GM08714 (cell line): ENCODE measurements around the gene NAALADL2.

Experiments used
- H3K4me3 ChIP-seq: fragments of 200-500 bp; sonication (Bioruptor generic); 2 replicates; pipeline ENCODE4 v1.5.1; 2014; ENCODE audit warnings: mild to moderate bottlenecking, low read length, inconsistent platforms
- ZNF274 ChIP-seq: IDR thresholded peaks from 2 replicates; pipeline ENCODE4 v1.6.1; 2012; ENCODE audit warnings: mild to moderate bottlenecking, low read depth, low read length

The NAALADL2 gene

DNA sequence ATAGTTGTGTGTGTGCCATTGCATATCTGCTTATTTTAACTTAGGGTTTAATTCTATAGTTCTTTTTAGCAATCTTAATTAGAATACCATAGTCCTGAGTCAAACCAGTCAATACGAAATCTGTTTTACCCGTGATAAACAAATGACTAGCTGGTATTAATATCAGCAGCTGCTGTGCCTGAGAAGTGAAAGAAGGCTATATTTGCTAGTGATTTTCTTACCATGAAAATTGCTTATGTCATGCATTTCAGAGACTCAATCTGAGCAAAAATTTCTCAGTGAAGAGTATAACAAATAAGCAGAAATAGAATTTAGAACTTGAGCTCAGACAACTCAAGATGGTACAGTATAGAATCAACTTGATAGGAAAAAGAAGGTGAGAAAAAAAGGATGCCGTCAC lies 820.4 kb downstream of the NAALADL2 start:
- TF ChIP-seq ZNF274, result no peak
- H3K4me3 ChIP-seq, result no peak overlapping the region

DNA sequence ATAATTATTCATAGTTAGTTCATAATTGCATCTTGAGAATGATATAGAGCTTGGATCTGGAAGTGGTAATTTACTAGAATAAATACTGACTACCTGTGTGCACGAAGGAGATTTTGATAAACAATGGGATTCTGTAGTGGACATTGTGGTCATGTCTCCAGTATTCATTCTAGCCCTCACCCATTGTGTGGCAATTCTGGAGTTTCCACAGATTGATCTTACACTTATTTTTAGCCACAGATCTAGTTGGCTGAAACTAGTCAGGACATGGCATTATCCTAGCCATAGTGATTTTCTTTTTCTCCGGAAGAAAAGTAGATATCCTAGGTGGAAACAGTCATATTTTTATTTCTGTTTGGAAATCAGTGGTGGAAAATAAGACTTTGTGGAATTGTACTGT lies 833.1 kb downstream of the NAALADL2 start:
- H3K4me3 ChIP-seq, result no peak overlapping the region

GRCh38 chr3:175695251-175695650 lies 836.1 kb downstream of the NAALADL2 start:
- TF ChIP-seq ZNF274, result no peak
- H3K4me3 ChIP-seq, result no peak overlapping the region

More for the DNA sequence above, 833.1 kb downstream of the NAALADL2 start:
- TF ChIP-seq ZNF274, result no peak

GRCh38 chr3:175702956-175703355 lies 843.8 kb downstream of the NAALADL2 start:
- TF ChIP-seq ZNF274, result no peak
- H3K4me3 ChIP-seq, result no peak overlapping the region

DNA sequence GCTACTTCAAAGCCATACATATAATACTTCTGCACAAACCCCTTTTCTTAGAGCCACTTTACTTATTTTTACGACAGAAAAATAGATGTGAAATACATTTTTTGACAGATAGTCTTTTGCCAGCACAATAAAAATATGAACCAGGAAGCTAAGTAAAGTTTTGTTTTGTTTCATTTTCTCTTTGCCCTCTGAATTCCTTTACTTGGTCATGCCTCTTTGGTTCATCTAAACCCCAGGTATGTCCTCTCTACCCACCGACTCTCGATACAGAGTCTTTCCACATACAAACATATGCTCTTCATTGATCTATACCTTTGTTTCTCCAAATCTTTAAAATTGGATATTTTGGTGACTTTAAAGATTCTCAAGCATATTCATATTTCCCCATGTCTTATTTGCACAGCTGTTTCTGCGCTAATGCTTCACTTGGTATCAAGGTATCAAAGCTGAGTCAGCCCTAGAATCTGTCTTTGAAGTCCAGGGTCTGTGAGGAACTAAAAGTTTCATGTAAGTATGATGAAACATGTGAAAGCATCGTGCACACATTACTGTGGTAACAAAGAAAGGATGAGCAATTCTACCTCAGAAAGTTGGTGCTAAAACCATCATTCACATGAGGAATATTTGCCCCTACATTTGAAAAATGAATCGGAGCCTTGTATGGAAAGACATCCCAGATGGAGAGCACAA lies 845.4 kb downstream of the NAALADL2 start:
- TF ChIP-seq ZNF274, result no peak
- no peak overlapping the region for H3K4me3 ChIP-seq

DNA sequence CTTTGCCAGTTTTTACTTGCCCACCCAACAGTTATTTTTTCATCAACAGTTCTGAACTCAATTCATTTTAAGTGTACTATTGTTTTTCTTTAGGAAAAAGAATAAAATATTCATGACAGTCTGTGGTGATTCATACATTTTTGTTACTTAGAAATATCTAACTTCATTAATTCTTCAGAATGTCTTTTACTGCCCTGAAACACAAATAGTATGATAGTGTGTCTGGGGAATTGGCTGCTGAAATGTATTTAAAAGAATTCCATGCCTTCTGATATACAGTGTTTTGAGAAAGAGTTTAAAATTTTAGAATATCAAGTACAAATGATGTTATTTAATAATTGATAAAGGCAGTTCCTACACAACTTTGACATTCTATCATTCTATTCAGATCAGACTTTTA lies 854.1 kb downstream of the NAALADL2 start:
- H3K4me3 ChIP-seq, result no peak overlapping the region
- TF ChIP-seq ZNF274, result no peak

- no peak overlapping the region for H3K4me3 ChIP-seq
- TF ChIP-seq ZNF274, result no peak
Observed at GRCh38 chr3:175716446-175716845, 857.3 kb downstream of the NAALADL2 start.

DNA sequence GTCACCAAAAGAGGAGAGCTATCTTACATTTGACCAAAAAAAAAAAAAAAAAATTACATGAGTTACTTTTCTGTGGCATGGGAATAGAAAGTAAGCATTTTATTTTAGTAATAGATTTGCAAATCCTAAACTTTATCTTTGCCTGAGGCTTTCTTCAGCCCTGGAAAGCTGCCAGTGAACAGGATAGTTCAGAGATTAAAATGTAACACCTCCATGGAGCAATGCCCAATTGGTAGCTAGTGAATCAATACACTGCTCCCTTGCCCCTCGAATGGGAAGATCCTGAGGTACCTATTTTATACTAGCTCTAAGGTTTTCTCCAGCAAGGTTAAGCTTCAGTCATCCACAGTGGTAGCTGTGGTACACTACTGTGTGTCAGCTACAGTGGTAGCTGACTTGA lies 867.1 kb downstream of the NAALADL2 start:
- no peak overlapping the region for H3K4me3 ChIP-seq
- TF ChIP-seq ZNF274, result no peak

DNA sequence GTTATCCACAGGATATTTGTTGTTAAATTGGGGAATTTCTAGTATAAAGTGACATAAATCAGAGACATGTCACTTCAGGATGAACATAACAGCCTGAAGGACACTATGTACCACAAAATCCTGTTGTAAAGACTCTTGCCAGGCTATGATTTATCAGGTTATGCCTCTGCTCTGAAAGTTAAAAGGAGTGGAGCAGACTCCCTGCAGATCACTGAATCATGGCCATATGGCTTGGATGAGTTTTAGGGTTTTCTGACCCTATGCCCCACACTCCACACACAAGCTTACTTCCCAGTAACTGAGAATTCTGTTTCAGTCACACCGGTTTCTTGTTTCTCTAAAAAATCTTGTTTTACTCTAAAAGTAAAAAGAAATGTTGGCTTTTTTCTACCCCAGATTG lies 869.4 kb downstream of the NAALADL2 start:
- no peak overlapping the region for H3K4me3 ChIP-seq
- no peak for TF ChIP-seq ZNF274

DNA sequence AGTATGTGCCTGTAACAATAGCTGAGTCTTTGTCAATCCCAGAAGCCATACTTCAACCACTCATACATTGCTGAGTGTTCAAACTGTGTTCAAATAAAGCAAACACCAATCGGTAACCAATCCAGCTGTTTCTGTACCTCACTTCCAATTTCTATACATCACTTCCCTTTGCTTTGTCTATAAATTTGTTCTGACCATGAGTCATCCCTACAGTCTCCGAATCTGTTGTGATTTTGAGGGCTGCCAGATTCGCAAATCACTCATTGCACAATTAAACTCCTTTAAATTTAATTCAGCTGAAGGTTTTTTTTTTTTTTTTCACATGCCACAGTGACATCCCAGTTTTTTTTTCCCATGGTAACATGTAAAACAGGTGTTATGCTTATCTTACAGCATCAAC lies 870.3 kb downstream of the NAALADL2 start:
- no peak for TF ChIP-seq ZNF274
- H3K4me3 ChIP-seq, result no peak overlapping the region

GRCh38 chr3:175731543-175731942 lies 872.4 kb downstream of the NAALADL2 start:
- no peak overlapping the region for H3K4me3 ChIP-seq

DNA sequence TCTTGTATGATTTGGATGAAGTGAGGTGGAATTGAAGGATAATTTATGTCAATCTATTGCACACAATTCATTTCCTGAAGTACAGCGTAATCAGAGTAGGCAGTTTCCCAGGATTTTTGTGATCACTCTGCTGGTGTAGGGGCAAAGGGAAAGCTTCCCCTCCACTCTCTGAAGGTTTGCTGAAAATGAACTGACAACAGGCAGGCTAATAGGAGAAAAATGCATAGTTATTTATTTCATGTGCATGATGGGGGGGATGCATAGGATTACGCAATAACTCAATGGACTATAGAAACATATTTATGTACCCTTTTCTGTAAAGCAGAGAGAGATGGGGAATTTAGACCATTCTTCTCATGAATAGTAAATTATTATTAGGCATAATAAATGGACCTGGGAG lies 872.9 kb downstream of the NAALADL2 start:
- H3K4me3 ChIP-seq, result no peak overlapping the region
- no peak for TF ChIP-seq ZNF274

More at GRCh38 chr3:175731543-175731942, 872.4 kb downstream of the NAALADL2 start:
- TF ChIP-seq ZNF274, result no peak

DNA sequence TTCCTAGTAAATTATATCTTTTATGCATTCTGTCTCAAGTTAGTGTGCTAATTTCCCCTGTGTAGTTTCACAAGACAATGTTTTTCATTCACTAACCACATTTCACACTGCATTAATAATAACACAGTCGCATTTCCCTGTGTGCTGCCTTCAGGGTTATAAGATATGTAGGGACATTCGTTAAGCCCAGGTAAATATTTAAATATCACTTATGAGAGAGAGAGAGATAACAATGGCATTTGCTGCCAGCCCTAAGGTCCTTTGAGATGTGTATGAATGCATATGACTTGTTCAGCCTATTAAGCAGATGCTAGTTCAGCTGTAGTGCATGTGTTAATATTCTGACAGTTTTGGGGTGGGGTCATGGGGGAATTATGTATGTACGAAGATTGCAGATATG lies 876.7 kb downstream of the NAALADL2 start:
- TF ChIP-seq ZNF274, result no peak
- no peak overlapping the region for H3K4me3 ChIP-seq

DNA sequence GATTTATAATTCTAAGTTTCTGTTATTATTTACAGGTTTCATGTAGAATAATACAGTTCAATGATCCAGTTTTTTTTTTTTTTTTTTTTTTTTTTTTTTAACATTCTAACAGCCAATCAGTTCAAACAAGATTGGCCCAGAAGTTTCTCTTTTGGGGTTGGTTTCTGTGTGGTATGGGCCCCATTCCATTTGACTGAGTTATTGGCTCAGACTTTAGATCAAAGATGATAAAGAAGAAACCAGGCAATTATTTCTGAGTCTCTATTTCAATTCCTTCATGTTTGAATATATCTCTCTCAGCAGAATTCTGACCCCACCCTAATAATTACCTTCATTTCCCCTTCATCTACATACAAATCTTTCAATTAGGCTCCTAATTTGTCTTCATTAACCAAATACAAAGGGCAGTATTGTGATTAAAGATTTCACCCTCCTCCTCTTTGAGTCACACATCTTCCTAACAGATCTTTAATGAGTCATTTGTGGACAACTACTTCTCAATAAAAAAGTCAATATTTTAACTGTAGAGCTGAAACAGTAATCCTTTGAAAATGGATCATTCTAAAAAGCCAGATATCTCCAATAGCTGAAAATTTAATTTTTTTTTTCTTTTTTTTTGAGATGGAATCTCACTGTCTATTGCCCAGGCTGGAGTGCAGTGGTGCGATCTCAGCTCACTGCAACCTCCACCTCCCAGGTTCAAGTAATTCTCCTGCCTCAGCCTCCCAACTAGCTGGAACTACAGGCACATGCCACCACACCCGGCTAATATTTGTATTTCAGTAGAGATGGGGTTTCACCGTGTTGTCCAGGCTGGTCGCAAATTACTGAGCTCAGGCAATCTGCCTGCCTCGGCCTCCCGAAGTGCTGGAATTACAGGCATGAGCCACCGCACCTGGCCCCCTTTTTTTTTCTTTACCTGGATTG lies 878.8 kb downstream of the NAALADL2 start:
- H3K4me3 ChIP-seq, result no peak overlapping the region
- TF ChIP-seq ZNF274, result no peak

GRCh38 chr3:175741951-175742350 lies 882.8 kb downstream of the NAALADL2 start:
- no peak for TF ChIP-seq ZNF274
- H3K4me3 ChIP-seq, result no peak overlapping the region
